ENCODE data around the gene GLOD5. TPM values are rescaled to one million over a fixed set of nuclear protein-coding genes. Genes with fewer than 3 reads are reported as not detected.

GLOD5 gene
- polyA plus RNA-seq, 1 experiment: not detected

DNA sequence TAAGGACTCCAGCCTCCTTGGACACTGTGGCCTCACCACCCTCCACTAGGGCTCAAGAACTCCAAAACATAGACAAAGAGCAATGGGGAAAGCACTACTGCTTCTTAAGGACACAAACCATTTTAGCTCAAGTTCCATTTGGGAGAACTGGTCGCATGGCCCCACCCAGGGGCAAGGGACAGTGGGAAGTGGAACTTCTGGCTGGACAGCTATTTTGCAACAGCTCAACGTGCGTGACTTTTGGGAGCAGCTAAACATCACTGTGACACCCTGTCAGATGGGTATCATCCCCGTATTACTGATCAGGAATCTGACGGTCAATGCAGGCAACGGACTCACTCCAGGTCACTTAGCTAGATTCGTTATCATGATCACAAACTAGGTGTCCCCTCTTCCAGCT is 9.0 kb upstream of the GLOD5 start:
- Histone ChIP-seq H3K27me3 (ENCODE audit: control insufficient read depth, insufficient read depth, low read length) (no peaks in the 10 kb centered on the region; the same call in 1 of the 2 replicates), H3K4me3 (ENCODE audit: low read depth, low read length) (no peak overlapping the region), H3K36me3 (ENCODE audit: control insufficient read depth, insufficient read depth, low read length) (no peaks in the 10 kb centered on the region)
- CTCF ChIA-PET: no interaction called here
- TF ChIP-seq, protein P1, sequence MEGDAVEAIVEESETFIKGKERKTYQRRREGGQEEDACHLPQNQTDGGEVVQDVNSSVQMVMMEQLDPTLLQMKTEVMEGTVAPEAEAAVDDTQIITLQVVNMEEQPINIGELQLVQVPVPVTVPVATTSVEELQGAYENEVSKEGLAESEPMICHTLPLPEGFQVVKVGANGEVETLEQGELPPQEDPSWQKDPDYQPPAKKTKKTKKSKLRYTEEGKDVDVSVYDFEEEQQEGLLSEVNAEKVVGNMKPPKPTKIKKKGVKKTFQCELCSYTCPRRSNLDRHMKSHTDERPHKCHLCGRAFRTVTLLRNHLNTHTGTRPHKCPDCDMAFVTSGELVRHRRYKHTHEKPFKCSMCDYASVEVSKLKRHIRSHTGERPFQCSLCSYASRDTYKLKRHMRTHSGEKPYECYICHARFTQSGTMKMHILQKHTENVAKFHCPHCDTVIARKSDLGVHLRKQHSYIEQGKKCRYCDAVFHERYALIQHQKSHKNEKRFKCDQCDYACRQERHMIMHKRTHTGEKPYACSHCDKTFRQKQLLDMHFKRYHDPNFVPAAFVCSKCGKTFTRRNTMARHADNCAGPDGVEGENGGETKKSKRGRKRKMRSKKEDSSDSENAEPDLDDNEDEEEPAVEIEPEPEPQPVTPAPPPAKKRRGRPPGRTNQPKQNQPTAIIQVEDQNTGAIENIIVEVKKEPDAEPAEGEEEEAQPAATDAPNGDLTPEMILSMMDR (IDR thresholded peaks at IDR 0.05; ENCODE audit: insufficient read depth, low read depth, low read length): no peak
- DNase-seq (ENCODE audit: low read depth): no peak
- POLR2A ChIA-PET: no interaction called here

DNA sequence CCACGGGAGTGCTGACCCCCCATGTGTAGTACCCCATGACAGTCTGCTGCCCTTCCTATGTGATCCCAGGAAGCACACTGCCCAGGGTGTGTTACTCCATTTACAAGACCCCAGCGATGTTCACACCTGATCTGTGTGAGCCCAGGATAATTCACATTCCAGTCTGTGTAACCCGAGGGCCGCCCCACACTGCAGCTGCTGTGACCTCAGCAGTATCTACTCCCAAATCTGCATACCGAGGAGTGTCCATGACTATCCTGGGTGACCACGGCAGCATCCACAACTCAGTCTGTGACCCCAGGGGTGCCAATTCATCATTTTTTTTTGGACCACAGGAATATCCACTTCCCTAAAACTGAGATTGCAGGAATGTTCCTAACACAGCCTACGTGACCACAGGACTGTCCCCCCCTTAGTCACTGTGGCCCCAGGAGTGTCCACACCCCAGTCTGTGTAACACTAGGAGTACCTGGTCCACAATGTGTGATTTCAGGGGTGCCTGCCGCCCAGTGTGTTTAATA is 7.8 kb upstream of the GLOD5 start:
- CTCF ChIA-PET: no interaction called here
- H3K4me3 ChIP-seq (ENCODE audit: low read depth, low read length): no peak overlapping the region
- no peaks in the 10 kb centered on the region; the same call in 1 of the 2 replicates for H3K27me3 ChIP-seq (ENCODE audit: control insufficient read depth, insufficient read depth, low read length)
- POLR2A ChIA-PET: no interaction called here
- H3K36me3 ChIP-seq (ENCODE audit: control insufficient read depth, insufficient read depth, low read length): no peaks in the 10 kb centered on the region
- TF ChIP-seq, protein P1 (IDR thresholded peaks at IDR 0.05; ENCODE audit: insufficient read depth, low read depth, low read length): no peak
- DNase-seq (ENCODE audit: low read depth): no peak

DNA sequence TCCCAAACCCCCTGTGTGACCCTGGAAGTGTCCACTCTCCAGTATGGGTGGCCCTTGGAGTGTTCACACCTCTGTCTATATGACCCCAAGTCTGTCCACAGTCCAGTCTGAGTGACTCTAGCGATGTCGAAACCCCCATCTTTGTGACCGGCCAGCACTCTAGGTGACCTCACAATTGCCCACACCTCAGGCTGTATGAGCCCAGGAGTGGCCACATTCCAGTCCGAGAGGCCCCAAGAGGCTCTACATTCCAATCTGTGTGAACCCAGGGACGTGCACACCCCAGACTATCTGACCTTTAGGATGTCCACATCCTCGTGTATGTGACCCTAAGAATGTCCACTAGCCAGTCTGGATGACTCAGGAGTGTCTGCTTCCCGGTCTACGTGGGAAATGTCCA is 7.3 kb upstream of the GLOD5 start:
- Histone ChIP-seq H3K4me3 (ENCODE audit: low read depth, low read length) (no peak overlapping the region), H3K36me3 (ENCODE audit: control insufficient read depth, insufficient read depth, low read length) (no peaks in the 10 kb centered on the region), H3K27me3 (ENCODE audit: control insufficient read depth, insufficient read depth, low read length) (no peaks in the 10 kb centered on the region; the same call in 1 of the 2 replicates)
- POLR2A ChIA-PET: no interaction called here
- TF ChIP-seq, protein P1 (IDR thresholded peaks at IDR 0.05; ENCODE audit: insufficient read depth, low read depth, low read length): no peak
- no peak for DNase-seq (ENCODE audit: low read depth)
- CTCF ChIA-PET: no interaction called here

DNA sequence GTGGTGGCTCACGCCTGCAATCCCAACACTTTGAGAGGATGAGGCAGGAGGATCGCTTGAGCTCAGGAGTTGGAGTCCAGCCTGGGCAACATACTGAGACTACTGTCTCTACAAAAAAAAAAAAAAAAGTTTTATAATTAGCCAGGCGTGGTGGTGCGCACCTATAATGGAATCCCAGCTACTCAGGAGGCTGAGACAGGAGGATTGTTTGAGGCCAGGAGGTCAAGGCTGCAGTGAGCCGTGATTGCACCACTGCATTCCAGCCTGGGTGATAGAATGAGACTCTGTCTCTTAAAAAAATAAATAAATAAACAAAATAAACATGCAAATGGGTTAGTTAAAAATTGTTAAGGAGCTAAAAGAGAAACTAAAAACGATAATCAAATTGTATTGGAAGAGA is 7.7 kb downstream of the GLOD5 start:
- ChIA-PET POLR2A (interaction anchor here (0.6 kb wide), 1 partner anchor 141 kb away, joined by 8 read pairs; no protein-coding TSS in a partner anchor), CTCF (interaction anchor here (0.6 kb wide), 1 partner anchor 106 kb away, joined by 3 read pairs; no protein-coding TSS in a partner anchor)
- TF ChIP-seq, protein P1 (IDR thresholded peaks at IDR 0.05; ENCODE audit: insufficient read depth, low read depth, low read length): no peak

DNA sequence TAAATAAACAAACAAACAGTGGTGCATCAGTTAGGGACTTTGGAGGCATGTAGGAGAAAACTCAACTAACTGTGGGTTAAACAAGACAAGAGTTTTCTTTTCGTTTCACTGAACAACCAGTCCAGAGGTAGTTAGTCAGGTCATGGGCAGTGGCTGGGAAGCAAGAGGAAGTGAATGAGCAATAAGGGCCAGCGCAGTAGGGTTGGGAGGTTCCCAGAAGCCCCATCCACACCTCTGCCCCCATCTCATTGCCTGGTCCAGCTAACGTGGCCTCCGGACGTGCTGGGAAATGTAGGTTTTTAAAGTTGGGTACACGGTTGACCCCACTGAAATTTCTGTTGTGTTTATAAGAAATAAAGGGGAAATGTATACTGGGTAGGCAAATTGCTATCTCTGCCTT is 8.7 kb downstream of the GLOD5 start:
- TF ChIP-seq, protein P1 (IDR thresholded peaks at IDR 0.05; ENCODE audit: insufficient read depth, low read depth, low read length): no peak
- DNase-seq (ENCODE audit: low read depth): no peak
- no peaks in the 10 kb centered on the region for H3K36me3 ChIP-seq (ENCODE audit: control insufficient read depth, insufficient read depth, low read length)
- CTCF ChIA-PET: no interaction called here
- no peak overlapping the region for H3K4me3 ChIP-seq (ENCODE audit: low read depth, low read length)
- POLR2A ChIA-PET: no interaction called here
- no peaks in the 10 kb centered on the region for H3K27me3 ChIP-seq (ENCODE audit: control insufficient read depth, insufficient read depth, low read length)

More for the DNA sequence above, 7.7 kb downstream of the GLOD5 start:
- DNase-seq (ENCODE audit: low read depth): no peak
- no peaks in the 10 kb centered on the region for H3K27me3 ChIP-seq (ENCODE audit: control insufficient read depth, insufficient read depth, low read length)
- no peak overlapping the region for H3K4me3 ChIP-seq (ENCODE audit: low read depth, low read length)
- H3K36me3 ChIP-seq (ENCODE audit: control insufficient read depth, insufficient read depth, low read length): no peaks in the 10 kb centered on the region

All from BJ (cell line).